LoVo (cell line): ENCODE measurements around the gene HSP90AB1.

Experiments
- DNase-seq: peaks from one replicate; pipeline ENCODE4 v3.0.0-alpha.2; 2016; ENCODE audit warnings: low spot score

HSP90AB1 gene

GRCh38 chr6:44286285-44286565 lies 39.3 kb downstream of the HSP90AB1 start:
- DNase-seq: no peak

- no peak for DNase-seq
Measured at GRCh38 chr6:44286747-44287146, 39.8 kb downstream of the HSP90AB1 start.

- DNase-seq: no peak
Measured at GRCh38 chr6:44289726-44290260, 42.9 kb downstream of the HSP90AB1 start.

GRCh38 chr6:44291841-44292240 lies 44.9 kb downstream of the HSP90AB1 start:
- DNase-seq: no peak

- no peak for DNase-seq
Measured at GRCh38 chr6:44292661-44293365, 45.9 kb downstream of the HSP90AB1 start.

GRCh38 chr6:44294832-44295791 lies 48.2 kb downstream of the HSP90AB1 start:
- DNase-seq: no peak

GRCh38 chr6:44297063-44298038 lies 50.5 kb downstream of the HSP90AB1 start:
- DNase-seq: peak; percentile 26

- no peak for DNase-seq
Measured at GRCh38 chr6:44298055-44298803, 51.3 kb downstream of the HSP90AB1 start.

GRCh38 chr6:44298864-44299263 lies 52.0 kb downstream of the HSP90AB1 start:
- DNase-seq: no peak

- no peak for DNase-seq
Measured at GRCh38 chr6:44300292-44300823, 53.5 kb downstream of the HSP90AB1 start.

- no peak for DNase-seq
Measured at GRCh38 chr6:44301106-44301505, 54.2 kb downstream of the HSP90AB1 start.

- no peak for DNase-seq
Measured at GRCh38 chr6:44301782-44302564, 55.1 kb downstream of the HSP90AB1 start.

- DNase-seq: no peak
Measured at GRCh38 chr6:44302856-44303255, 56.0 kb downstream of the HSP90AB1 start.
